Activated CD4-positive, alpha-beta memory T cell treated with anti-CD3 and anti-CD28 coated beads for 36 hours (primary cell): Measurements from ENCODE around the gene SNRNP48. TPM values are rescaled to one million over a fixed set of nuclear protein-coding genes. Genes with fewer than 3 reads are reported as not detected.
A peak's percentile ranks its signal among the peaks of the same experiment; 100 is the strongest.

Experiments used
- CTCF ChIA-PET: fragments of 350-600 bp; sonication (Branson Sonifier 250); formaldehyde crosslinking; loops from one replicate; lab custom pipeline; 2021; ENCODE audit warnings: antibody characterized with exemption, inconsistent platforms; lab: Charles Lee
- POLR2A ChIA-PET: fragments of 350-600 bp; sonication (Branson Sonifier 250); formaldehyde crosslinking; loops from one replicate; lab custom pipeline; 2021; ENCODE audit warnings: antibody characterized with exemption; lab: Charles Lee
- DNase-seq: peaks from one replicate; pipeline ENCODE4 v3.0.0-alpha.2; 2020
- H3K27ac Mint-ChIP-seq: one replicate; pipeline ENCODE4 v1.8.0; 2021; ENCODE audit warnings: mixed read lengths
- H3K27me3 Mint-ChIP-seq: one replicate; pipeline ENCODE4 v1.8.0; 2021; ENCODE audit warnings: mixed read lengths
- H3K36me3 Mint-ChIP-seq: one replicate; pipeline ENCODE4 v1.8.0; 2021; ENCODE audit warnings: mixed read lengths
- H3K4me1 Mint-ChIP-seq: one replicate; pipeline ENCODE4 v1.8.0; 2021; ENCODE audit warnings: low read depth, mixed read lengths
- H3K4me3 Mint-ChIP-seq: one replicate; pipeline ENCODE4 v1.8.0; 2021; ENCODE audit warnings: mild to moderate bottlenecking, mixed read lengths
- H3K9me3 Mint-ChIP-seq: one replicate; pipeline ENCODE4 v1.8.0; 2021; ENCODE audit warnings: mixed read lengths
- intact Hi-C: fragments of 100-400 bp; cut with micrococcal nuclease; formaldehyde crosslinking; loops from one replicate; pipeline ENCODE4 v1.15.1; 2023
- total RNA-seq, 2 experiments: library from RNA; stranded (reverse); gene quantifications; one replicate each; pipeline ENCODE4 v1.2.3, GENCODE V29; 2021

The SNRNP48 gene, protein sequence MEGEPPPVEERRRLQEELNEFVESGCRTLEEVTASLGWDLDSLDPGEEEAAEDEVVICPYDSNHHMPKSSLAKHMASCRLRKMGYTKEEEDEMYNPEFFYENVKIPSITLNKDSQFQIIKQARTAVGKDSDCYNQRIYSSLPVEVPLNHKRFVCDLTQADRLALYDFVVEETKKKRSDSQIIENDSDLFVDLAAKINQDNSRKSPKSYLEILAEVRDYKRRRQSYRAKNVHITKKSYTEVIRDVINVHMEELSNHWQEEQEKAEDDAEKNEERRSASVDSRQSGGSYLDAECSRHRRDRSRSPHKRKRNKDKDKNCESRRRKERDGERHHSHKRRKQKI
- total RNA-seq: 10 to 100 TPM; 21.1 to 21.8 TPM

DNA sequence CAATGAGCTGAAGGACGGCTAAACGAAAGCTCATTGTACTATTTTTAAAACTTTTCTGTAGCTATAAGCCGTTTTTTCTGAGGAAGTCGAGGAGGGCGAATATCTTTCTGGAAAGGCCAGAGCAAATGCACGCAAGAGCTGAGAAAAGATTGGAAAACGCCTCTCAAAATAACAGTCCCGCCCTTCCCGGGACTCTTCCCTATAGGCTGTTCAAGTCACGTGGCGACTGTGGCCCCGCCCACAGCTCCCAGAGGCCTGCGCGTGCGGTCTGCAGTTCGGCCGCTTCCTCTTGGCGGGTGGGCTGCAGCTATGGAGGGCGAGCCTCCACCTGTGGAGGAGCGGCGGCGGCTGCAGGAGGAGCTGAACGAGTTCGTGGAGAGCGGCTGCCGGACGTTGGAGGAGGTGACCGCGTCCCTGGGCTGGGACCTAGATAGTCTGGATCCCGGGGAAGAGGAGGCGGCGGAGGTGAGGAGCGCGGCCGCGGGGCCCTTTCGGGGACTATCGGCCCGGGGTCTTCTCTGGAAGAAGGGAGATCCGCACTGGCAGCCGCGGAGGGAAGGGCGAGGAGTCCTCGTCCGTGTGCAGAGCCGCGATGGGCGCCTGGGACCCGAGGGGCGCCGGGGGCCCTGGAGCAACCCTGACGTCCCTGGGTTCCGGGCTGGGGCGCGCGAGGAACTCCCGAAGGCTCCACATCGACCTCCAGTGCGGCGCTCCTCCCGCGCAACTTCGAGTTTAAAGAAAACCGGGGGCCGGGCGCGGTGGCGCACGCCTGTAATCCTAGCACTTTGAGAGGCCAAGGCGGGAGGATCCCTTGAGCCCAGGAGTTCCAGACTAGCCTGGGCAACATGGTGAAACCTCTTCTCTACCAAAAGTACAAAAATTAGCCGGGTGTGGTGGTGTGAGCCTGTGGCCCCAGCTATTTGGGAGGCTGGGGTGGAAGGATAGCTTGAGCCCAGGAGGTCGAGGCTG is at the start of gene SNRNP48:
TSS of gene SNRNP48 (plus strand) at position 250 of the 969 bp plus-strand sequence. CDS start at position 310, 60 bp downstream.
- H3K4me1 Mint-ChIP-seq: peaks cover 40% of the 10 kb centered on the region
- H3K36me3 Mint-ChIP-seq: peaks cover 11% of the 10 kb centered on the region
- peak within 1 kb of the TSS; percentile 94 for H3K27ac Mint-ChIP-seq
- ChIA-PET POLR2A (interaction anchor here (0.8 to 1.7 kb wide), 5 partner anchors 9 to 315 kb away, joined by 3 to 8 read pairs (median 4); partner anchors contain the start of genes CAGE1 and RIOK1), CTCF (interaction anchor here (0.6 to 2.4 kb wide), 5 partner anchors 25 to 930 kb away, joined by 3 to 11 read pairs (median 3); no protein-coding TSS in a partner anchor)
- intact Hi-C loops: loop anchor here (1.0 to 10.0 kb wide), 6 partner anchors 15 to 845 kb away; partner anchors contain the start of genes CAGE1, EEF1E1, RIOK1 and SLC35B3
- no peaks in the 10 kb centered on the region for H3K9me3 Mint-ChIP-seq
- no peaks in the 10 kb centered on the region for H3K27me3 Mint-ChIP-seq
- peak; percentile 95 for DNase-seq
- H3K4me3 Mint-ChIP-seq: peak within 1 kb of the TSS; percentile 99

DNA sequence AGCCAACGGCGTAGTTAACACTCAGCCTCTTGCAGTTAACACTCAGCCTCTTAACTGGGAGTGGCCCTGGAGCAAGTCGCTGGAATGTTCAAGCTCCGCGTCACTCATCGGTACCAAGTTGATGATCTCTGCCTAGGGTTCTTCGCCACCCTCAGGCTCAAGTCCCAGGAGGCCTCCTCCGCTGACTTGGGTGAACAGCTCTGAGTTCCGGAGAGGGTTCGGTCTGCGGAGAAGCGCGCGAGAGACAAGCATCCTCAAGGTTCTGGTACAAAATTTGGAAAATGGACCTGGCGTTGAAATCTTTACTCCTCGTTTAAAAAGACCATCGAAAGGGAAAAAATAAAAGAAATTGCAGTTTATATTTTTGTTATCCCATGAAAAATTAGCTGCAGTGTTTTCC is 49.4 kb upstream of the SNRNP48 start:
- peaks cover 60% of the 10 kb centered on the region for H3K27me3 Mint-ChIP-seq
- CTCF ChIA-PET: no interaction called here

DNA sequence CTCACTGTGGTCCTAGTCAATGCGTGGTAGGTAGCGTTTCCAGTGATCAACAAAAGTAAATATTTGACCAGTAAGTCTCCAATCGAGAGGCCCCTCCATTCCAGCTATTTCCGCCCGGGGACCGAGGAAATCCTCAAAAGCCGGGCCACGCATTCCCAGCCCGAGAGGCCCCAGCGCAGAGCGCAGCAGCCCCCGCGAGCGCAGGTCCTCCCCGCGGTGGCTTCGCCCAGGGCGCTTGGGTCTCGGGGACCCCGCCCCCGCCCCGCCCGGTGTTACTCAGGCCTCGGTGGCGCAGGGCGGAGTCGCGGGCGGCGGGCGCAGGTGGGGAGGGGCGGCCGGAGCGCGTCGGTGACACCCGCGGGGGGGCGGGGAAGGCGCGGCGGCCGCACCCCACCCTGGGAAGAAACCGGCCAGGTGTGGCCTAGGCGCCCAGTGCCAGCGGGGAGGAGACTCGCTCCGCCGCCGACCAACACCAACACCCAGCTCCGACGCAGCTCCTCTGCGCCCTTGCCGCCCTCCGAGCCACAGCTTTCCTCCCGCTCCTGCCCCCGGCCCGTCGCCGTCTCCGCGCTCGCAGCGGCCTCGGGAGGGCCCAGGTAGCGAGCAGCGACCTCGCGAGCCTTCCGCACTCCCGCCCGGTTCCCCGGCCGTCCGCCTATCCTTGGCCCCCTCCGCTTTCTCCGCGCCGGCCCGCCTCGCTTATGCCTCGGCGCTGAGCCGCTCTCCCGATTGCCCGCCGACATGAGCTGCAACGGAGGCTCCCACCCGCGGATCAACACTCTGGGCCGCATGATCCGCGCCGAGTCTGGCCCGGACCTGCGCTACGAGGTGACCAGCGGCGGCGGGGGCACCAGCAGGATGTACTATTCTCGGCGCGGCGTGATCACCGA is 48.6 kb upstream of the SNRNP48 start, which contains the start of gene DSP:
TSS of gene DSP (plus strand) at position 497 of the 890 bp plus-strand sequence. CDS start at position 742, 245 bp downstream.
- CTCF ChIA-PET: no interaction called here
- peak within 1 kb of the TSS; percentile 71 for H3K4me3 Mint-ChIP-seq
- peaks cover 7% of the 10 kb centered on the region for H3K4me1 Mint-ChIP-seq
- POLR2A ChIA-PET: no interaction called here
- no peak within 1 kb of the TSS for H3K27ac Mint-ChIP-seq
- intact Hi-C loops: no loop called here
- H3K36me3 Mint-ChIP-seq: no peaks in the 10 kb centered on the region
- no peaks in the 10 kb centered on the region for H3K9me3 Mint-ChIP-seq
- peak; percentile 46 for DNase-seq
- peaks cover 62% of the 10 kb centered on the region for H3K27me3 Mint-ChIP-seq

More for the DNA sequence above, 49.4 kb upstream of the SNRNP48 start:
- intact Hi-C loops: no loop called here
- no peak overlapping the region for H3K27ac Mint-ChIP-seq
- no peak for DNase-seq
- POLR2A ChIA-PET: no interaction called here
- H3K36me3 Mint-ChIP-seq: no peaks in the 10 kb centered on the region
- H3K9me3 Mint-ChIP-seq: no peaks in the 10 kb centered on the region
- peaks cover 7% of the 10 kb centered on the region for H3K4me1 Mint-ChIP-seq
- H3K4me3 Mint-ChIP-seq: peak overlapping the region; percentile 45

DNA sequence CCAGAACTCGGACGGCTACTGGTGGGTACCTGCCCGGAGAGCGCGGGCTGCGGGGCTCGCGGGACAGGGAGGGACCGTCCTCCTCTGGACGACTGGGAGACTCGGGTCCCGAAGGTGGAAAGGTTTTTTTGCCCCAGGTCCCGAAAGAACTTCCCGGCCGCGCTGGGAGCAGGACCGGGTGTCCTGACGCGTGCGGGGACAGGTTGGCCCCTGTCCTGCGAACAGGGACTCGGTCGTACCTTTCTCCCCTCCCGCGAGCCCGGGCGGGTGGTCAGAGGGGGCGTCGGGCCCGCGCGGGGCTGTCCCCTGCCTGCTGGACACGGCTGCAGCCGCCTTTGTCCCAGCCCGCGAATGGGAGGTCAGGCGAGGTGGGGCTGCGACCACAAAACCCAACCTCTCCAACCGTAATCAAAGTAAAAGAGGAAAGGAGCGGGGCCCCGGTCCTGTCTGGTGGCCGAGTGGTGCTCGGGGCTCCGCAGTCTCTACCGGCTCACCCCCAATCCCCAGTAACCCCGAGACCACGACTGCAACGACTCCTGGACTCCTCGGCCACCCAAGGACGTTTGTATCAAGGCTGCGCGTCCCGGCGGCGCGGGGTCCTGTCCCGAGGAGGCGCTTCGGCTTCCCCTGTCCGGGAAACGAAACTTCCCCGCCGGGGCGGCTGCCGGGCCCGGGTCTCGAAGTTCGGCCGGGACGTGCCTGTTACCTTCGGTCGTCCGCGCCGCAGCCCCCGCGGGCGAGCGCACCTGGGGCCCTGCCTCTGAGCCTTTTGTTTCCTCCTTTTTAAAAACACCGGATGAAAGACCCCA is 47.7 kb upstream of the SNRNP48 start:
- Mint-ChIP-seq H3K27ac (no peak overlapping the region), H3K4me3 (peak overlapping the region; percentile 71), H3K9me3 (no peaks in the 10 kb centered on the region), H3K36me3 (no peaks in the 10 kb centered on the region), H3K4me1 (peaks cover 7% of the 10 kb centered on the region), H3K27me3 (peaks cover 66% of the 10 kb centered on the region)
- ChIA-PET POLR2A (no interaction called here), CTCF (no interaction called here)
- DNase-seq: peak; percentile 11
- intact Hi-C loops: no loop called here

DNA sequence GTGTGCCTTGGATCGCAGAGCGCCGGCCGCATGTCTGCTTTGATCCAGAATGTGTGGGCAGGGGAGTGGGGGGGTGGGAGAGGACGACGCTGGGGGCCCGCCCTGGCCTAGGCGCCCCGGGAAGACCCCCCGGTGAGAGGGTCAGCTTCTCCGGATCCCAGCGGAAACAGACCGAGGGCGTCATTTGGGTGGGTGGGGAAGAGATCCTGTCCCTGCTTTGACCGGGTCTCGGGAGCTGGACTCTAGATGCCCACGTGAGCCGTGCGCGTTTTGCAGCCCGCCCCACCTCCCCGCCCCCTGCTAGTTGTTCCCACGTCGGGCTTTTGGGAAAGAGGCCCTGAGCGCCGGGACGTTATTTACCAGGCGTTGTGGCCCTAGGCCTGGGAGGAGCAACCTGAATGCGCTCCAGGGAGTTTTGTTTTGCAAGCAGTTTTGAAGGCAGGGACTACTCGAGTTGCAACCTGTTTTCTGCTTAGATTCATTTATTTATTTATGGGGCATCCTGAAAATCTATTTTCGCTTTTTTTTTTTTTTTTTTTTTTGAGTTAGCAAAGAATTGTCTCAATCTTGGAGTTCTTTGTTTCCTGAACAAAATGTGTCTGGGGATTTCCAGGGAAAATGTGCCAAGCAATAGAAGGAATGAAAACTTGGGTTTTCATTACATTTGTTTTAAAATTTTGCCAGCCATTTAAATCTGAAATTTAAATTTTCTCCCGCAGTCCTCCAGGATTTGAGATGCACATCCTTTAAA is 46.9 kb upstream of the SNRNP48 start:
- H3K9me3 Mint-ChIP-seq: no peaks in the 10 kb centered on the region
- ChIA-PET CTCF (no interaction called here), POLR2A (no interaction called here)
- peaks cover 62% of the 10 kb centered on the region for H3K27me3 Mint-ChIP-seq
- DNase-seq: no peak
- no peaks in the 10 kb centered on the region for H3K36me3 Mint-ChIP-seq
- intact Hi-C loops: no loop called here
- no peak overlapping the region for H3K4me3 Mint-ChIP-seq
- peaks cover 7% of the 10 kb centered on the region for H3K4me1 Mint-ChIP-seq
- H3K27ac Mint-ChIP-seq: no peak overlapping the region

DNA sequence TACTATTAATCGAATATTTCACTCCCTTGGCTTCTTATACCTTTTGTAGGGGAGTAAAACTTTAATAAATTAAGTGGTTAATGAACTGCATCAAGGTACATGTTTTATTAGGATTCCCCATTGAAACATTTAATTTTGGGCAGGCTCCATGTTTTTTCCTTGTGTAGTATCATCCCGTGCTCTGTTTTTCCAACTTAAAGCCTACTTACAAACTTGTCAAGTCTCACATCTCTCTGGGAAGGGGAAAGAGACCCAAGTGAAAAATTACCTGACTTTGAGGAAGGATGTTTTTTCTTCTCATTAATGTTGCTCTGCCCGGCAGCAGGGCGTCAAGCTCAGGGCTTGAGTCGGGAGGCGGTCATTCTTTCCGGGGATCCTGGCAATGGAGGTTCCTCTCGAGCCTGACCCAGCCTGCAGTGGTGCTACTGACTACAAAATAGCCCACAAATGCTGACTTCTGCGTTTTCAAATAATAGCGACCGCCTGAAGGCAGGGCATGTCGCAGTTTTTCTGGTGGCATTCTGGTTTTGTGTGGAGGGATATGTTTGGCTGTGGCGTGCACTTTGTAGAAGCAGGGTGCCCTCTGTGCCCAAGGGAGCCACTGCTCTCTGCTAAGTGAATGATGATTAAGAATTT is 46.1 kb upstream of the SNRNP48 start:
- Mint-ChIP-seq H3K4me3 (no peak overlapping the region), H3K9me3 (no peaks in the 10 kb centered on the region), H3K4me1 (peaks cover 7% of the 10 kb centered on the region), H3K27me3 (peaks cover 59% of the 10 kb centered on the region), H3K27ac (no peak overlapping the region), H3K36me3 (no peaks in the 10 kb centered on the region)
- no peak for DNase-seq
- ChIA-PET POLR2A (no interaction called here), CTCF (no interaction called here)
- intact Hi-C loops: no loop called here

DNA sequence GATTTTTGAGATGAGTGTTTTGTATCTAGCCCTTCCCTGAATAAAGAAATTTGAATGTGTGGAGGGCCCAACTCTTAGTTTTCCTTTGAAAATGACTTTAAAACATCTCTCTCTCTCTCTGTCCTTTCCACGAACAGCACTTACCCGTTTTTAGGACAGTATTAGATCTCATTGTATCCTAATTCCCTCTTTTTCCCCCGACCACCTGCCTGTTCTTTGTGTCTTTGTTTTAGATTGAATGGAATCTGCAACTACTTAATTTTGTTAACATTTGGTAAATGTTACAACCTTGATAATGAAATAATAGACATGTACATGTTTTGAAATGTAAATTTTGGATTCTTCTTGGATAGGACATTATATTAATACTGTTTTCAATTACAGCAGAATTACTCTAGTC is 45.4 kb upstream of the SNRNP48 start:
- POLR2A ChIA-PET: no interaction called here
- peaks cover 59% of the 10 kb centered on the region for H3K27me3 Mint-ChIP-seq
- no peak overlapping the region for H3K4me3 Mint-ChIP-seq
- no peak overlapping the region for H3K27ac Mint-ChIP-seq
- peaks cover 7% of the 10 kb centered on the region for H3K4me1 Mint-ChIP-seq
- DNase-seq: no peak
- intact Hi-C loops: no loop called here
- CTCF ChIA-PET: no interaction called here
- no peaks in the 10 kb centered on the region for H3K36me3 Mint-ChIP-seq
- H3K9me3 Mint-ChIP-seq: no peaks in the 10 kb centered on the region

DNA sequence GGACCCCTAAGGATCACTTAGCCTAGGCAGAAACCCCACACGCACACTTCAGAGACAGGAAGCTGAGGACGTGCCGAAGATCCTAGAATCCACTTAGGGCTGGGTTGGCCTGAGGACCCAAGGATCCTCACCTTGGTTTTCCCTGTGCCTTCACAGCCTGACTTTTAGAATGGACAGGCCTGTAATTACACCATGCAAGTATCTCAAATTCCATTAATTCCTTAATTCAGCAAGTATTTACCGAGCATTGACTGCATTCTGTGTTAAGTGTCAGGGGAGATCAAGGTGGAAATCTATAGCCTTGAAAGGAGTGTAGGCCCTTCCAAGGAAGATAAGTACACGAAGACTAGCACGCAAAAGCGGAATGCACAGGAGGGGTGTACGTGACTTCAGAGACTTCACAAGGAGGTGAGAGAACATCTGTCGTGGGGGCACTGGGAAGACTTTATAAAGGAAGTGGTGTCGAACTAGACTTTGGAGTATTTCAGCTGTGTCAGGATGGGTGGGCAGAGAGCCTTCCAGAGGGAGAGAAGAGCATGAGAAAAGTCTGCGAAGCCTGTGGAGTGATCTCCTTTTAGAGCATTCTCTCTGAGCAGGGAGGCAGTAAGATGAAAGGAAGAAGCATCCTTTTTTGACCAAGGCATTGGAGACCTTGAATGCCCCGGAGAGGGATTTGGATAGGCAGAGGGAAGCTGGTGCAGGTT is 44.5 kb upstream of the SNRNP48 start:
- Mint-ChIP-seq H3K4me3 (no peak overlapping the region), H3K27me3 (peaks cover 50% of the 10 kb centered on the region), H3K36me3 (no peaks in the 10 kb centered on the region), H3K9me3 (no peaks in the 10 kb centered on the region), H3K27ac (no peak overlapping the region), H3K4me1 (peaks cover 7% of the 10 kb centered on the region)
- CTCF ChIA-PET: no interaction called here
- POLR2A ChIA-PET: no interaction called here
- intact Hi-C loops: no loop called here
- no peak for DNase-seq

DNA sequence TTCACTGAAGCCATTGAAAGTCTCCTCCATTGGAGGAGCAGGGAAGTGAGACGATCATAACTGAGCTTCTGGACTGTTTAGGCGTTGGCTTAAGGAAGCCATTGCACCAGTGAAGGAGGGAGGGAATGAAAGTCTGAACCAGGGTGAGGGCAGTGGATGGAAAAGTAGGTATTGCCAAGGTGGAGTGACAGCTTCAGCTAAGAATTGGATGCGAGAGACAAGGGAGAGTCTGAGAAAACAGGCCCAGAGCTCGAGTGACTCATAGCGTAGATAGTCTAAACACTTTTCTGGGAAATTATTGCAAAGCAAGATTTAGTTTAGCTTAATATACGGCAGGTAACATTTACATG is 44.0 kb upstream of the SNRNP48 start:
- CTCF ChIA-PET: no interaction called here
- H3K36me3 Mint-ChIP-seq: no peaks in the 10 kb centered on the region
- H3K4me3 Mint-ChIP-seq: no peak overlapping the region
- intact Hi-C loops: no loop called here
- H3K4me1 Mint-ChIP-seq: peaks cover 2% of the 10 kb centered on the region
- no peaks in the 10 kb centered on the region for H3K9me3 Mint-ChIP-seq
- DNase-seq: no peak
- POLR2A ChIA-PET: interaction anchor here (0.9 kb wide), 1 partner anchor 8 kb away, joined by 3 read pairs; no protein-coding TSS in a partner anchor
- peaks cover 45% of the 10 kb centered on the region for H3K27me3 Mint-ChIP-seq
- no peak overlapping the region for H3K27ac Mint-ChIP-seq

DNA sequence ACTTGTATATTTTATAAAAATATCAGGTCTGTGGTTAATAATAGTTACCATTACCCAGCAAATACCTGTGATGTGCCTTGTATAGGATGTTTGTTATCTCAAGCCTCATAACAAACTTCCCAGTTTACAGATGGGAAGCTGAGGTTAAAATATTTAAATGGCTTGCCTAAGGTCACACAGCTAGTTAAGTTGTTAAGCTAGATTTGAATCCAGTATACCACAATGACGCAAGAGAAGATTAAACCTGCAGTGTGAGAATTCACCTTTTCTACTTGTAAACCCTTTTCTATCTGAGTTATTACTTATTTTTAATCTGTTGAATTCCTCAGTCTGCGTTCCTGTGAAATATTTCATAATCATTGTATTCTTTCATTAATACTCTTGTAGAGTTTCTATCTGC is 43.6 kb upstream of the SNRNP48 start:
- intact Hi-C loops: no loop called here
- no peak overlapping the region for H3K4me3 Mint-ChIP-seq
- no peaks in the 10 kb centered on the region for H3K9me3 Mint-ChIP-seq
- no peak overlapping the region for H3K27ac Mint-ChIP-seq
- H3K4me1 Mint-ChIP-seq: no peaks in the 10 kb centered on the region
- H3K27me3 Mint-ChIP-seq: peaks cover 43% of the 10 kb centered on the region
- ChIA-PET CTCF (no interaction called here), POLR2A (interaction anchor here (0.9 kb wide), 1 partner anchor 8 kb away, joined by 3 read pairs; no protein-coding TSS in a partner anchor)
- no peaks in the 10 kb centered on the region for H3K36me3 Mint-ChIP-seq
- DNase-seq: no peak
